KOPT-K1 (cell line): ENCODE data around the gene AK1.

Source experiments
- H3K27ac ChIP-seq: fragments of 200-600 bp; sonication (generic); 2 replicates; pipeline ENCODE4 v1.5.1; 2016; ENCODE audit warnings: antibody characterized with exemption, mild to moderate bottlenecking, low read depth, low read length; ENCODE audit not compliant: poor library complexity, severe bottlenecking
- H3K36me3 ChIP-seq: fragments of 200-600 bp; sonication (generic); 2 replicates; pipeline ENCODE4 v1.5.1; 2017; ENCODE audit warnings: antibody characterized with exemption, mild to moderate bottlenecking, low read length, moderate library complexity; ENCODE audit not compliant: insufficient read depth
- H3K9me3 ChIP-seq: fragments of 200-600 bp; sonication (generic); 2 replicates; pipeline ENCODE4 v1.5.1; 2017; ENCODE audit warnings: antibody characterized with exemption, low read length, mild to moderate bottlenecking; ENCODE audit not compliant: insufficient read depth, poor library complexity, severe bottlenecking

Gene AK1

GRCh38 chr9:127915801-127916719 lies 38.6 kb upstream of the AK1 start:
- H3K27ac ChIP-seq: peak overlapping the region; percentile 32
- no peaks in the 10 kb centered on the region for H3K9me3 ChIP-seq
- H3K36me3 ChIP-seq: no peaks in the 10 kb centered on the region

- Histone ChIP-seq H3K9me3 (no peaks in the 10 kb centered on the region), H3K36me3 (no peaks in the 10 kb centered on the region), H3K27ac (peak overlapping the region; percentile 32)
Observed at GRCh38 chr9:127915325-127915752, 37.9 kb upstream of the AK1 start.

DNA sequence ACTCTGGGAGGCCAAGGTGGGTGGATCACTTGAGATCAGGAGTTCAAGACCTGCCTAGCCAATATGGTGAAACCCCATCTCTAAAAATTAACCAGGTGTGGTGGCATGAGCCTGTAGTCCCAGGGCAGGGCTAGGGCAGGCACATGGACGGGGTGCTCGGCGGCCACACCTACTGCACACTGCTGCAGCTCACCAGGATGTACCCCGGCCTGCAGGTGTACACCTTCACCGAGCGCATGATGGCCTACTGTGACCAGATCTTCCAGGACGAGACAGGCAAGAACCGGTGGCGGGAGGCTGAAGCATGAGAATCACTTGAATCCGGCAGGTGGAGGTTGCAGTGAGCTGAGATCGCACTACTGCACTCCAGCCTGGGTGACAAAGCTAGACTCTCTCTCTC lies 36.2 kb upstream of the AK1 start:
- H3K27ac ChIP-seq: no peak overlapping the region

GRCh38 chr9:127912882-127913281 lies 35.4 kb upstream of the AK1 start:
- H3K9me3 ChIP-seq: no peaks in the 10 kb centered on the region
- no peaks in the 10 kb centered on the region for H3K36me3 ChIP-seq
- no peak overlapping the region for H3K27ac ChIP-seq

More for the DNA sequence above, 36.2 kb upstream of the AK1 start:
- H3K36me3 ChIP-seq: no peaks in the 10 kb centered on the region
- no peaks in the 10 kb centered on the region for H3K9me3 ChIP-seq

DNA sequence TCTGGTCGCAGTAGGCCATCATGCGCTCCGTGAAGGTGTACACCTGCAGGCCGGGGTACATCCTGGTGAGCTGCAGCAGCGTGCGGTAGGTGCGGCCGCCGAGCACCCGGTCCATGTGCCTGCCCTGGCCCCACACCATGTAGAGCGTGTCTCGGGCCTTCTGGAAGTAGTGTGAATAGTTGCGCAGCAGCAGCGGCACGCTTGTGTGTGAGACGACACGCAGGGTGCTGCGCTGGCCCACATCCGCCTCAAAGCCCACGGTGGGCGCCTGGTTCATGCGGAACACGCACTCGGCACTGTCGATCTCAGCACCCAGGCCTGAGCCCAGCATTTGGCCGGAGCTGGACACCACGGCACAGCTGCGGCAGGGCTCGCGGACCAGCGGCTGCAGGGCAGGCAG lies 34.8 kb upstream of the AK1 start:
- Histone ChIP-seq H3K27ac (no peak overlapping the region), H3K9me3 (no peaks in the 10 kb centered on the region), H3K36me3 (no peaks in the 10 kb centered on the region)

- Histone ChIP-seq H3K27ac (no peak overlapping the region), H3K36me3 (no peaks in the 10 kb centered on the region), H3K9me3 (no peaks in the 10 kb centered on the region)
Observed at GRCh38 chr9:127910613-127911205, 33.2 kb upstream of the AK1 start.

GRCh38 chr9:127909839-127910273 lies 32.4 kb upstream of the AK1 start:
- H3K9me3 ChIP-seq: no peaks in the 10 kb centered on the region
- no peaks in the 10 kb centered on the region for H3K36me3 ChIP-seq
- H3K27ac ChIP-seq: no peak overlapping the region

- Histone ChIP-seq H3K36me3 (no peaks in the 10 kb centered on the region), H3K9me3 (no peaks in the 10 kb centered on the region), H3K27ac (no peak overlapping the region)
Observed at GRCh38 chr9:127908660-127908926, 31.1 kb upstream of the AK1 start.

DNA sequence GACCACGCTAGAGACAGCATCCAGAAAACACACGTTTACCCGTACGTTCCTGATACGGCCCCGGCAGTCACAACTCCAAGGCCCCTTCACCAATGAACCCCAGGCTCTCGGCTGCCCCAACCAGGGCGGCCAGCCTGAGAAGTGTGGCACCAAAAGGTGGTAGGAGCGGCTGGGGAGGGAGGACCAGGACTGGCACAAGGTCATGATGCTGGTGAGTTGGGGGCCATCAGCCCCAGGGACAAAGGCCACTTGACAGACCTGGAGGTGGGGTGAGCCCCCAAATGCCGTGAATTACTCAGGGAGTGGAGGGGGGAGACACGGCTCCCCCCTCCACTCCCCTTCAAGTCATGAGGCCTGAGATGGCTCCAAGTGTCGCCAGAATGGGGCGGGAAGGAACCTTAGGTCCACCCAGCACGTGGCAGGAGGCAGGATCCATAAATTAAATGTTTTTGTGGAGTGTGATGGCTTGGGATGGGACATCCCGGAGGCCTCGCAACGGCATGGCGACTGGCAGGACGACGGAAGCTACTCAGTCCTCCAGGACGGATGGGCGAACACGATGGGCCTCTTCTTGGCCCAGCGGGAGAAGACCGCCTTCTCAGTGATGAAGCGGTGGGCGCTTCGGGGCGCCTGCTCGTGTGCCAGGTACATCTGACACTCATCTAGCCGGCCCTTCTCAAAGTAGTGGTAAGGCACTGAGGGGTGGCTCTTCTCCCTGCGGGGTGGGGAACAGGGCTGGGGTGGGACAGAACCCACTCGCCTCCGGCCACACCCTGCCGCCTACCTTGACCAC lies 30.6 kb upstream of the AK1 start:
- H3K9me3 ChIP-seq: no peaks in the 10 kb centered on the region
- no peak overlapping the region for H3K27ac ChIP-seq
- no peaks in the 10 kb centered on the region for H3K36me3 ChIP-seq

GRCh38 chr9:127905788-127906191 lies 28.3 kb upstream of the AK1 start:
- Histone ChIP-seq H3K27ac (peak overlapping the region; percentile 62), H3K36me3 (no peaks in the 10 kb centered on the region)

GRCh38 chr9:127905004-127905728 lies 27.7 kb upstream of the AK1 start:
- H3K9me3 ChIP-seq: no peaks in the 10 kb centered on the region
- peak overlapping the region; percentile 62 for H3K27ac ChIP-seq
- H3K36me3 ChIP-seq: no peaks in the 10 kb centered on the region

More at GRCh38 chr9:127905788-127906191, 28.3 kb upstream of the AK1 start:
- H3K9me3 ChIP-seq: no peaks in the 10 kb centered on the region

- no peaks in the 10 kb centered on the region for H3K9me3 ChIP-seq
- H3K36me3 ChIP-seq: no peaks in the 10 kb centered on the region
- H3K27ac ChIP-seq: peak overlapping the region; percentile 62
Observed at GRCh38 chr9:127904561-127905003, 27.1 kb upstream of the AK1 start.

DNA sequence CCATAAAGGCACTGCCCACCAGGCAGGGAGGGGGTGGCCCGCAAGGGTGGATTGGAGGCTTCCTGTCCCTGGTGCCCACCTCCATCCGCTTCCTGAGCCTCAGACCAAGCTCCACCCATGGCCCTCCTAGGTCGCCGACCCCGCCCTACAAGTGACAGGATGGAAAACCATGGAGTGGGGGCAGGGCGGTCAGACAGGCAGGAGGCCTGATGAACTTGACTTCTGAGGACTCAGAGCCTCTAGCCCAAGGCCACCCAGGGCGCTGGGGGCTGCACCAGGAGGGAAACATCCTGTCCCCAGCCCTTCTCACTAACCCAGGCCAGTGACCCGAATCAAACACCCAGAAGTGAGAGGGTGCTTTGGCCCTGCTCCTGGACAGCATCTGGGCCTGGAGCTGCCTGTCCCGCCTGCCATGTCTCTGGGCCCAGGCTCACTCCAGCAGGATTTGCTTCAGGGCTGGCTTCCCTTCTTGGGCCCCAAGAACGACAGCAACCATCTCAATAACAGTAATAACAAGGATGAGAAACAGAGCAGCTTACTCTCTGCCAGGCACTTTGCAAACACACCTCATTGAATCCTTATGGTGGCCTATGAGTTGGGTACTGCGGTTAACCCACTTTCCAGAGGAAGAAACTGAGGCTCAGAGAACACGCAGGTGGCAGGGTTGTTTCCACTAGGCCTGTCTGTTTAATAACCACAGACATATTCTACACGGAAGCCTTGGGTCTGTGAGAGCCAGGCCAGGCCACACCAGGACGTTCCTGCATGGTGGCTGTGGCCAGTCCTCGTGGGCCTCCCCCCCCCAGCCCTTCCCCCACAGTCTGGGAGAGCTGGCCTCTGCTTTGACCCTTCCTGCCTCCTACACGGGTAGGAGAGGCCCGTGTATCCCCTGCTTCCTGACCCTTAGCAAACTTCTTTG lies 26.3 kb upstream of the AK1 start:
- Histone ChIP-seq H3K9me3 (no peaks in the 10 kb centered on the region), H3K27ac (peak overlapping the region; percentile 62), H3K36me3 (no peaks in the 10 kb centered on the region)
